Caco-2 (cell line): ENCODE data around the gene SCN7A. TPM values are rescaled to one million over a fixed set of nuclear protein-coding genes. Genes with fewer than 3 reads are reported as not detected.

Experiments used
- BruUV-seq: library from RNA; stranded (reverse); fragments of 400-500 nt; replicated peaks from 2 replicates; lab custom pipeline; 2021; lab: Mats Ljungman, UMichigan
- CTCF ChIA-PET: fragments of 300-600 bp; sonication (Branson Sonifier 250); formaldehyde crosslinking; loops from one replicate; lab custom pipeline; 2022; ENCODE audit warnings: antibody characterized with exemption; lab: Charles Lee
- POLR2A ChIA-PET: fragments of 300-600 bp; sonication (Branson Sonifier 250); formaldehyde crosslinking; loops from one replicate; lab custom pipeline; 2022; ENCODE audit warnings: antibody characterized with exemption; lab: Charles Lee
- DNase-seq, 2 experiments: peaks; one replicate each; pipeline versions ENCODE4 v3.0.0 to v3.0.0-alpha.2; 2020 to 2022
- H3K27me3 ChIP-seq: replicated peaks from 2 replicates; pipeline ENCODE4 v1.6.0; 2011; ENCODE audit warnings: low read length; ENCODE audit not compliant: control insufficient read depth, insufficient read depth
- H3K36me3 ChIP-seq: 2 replicates; pipeline ENCODE4 v1.5.1; 2011; ENCODE audit warnings: low read length; ENCODE audit not compliant: control insufficient read depth, insufficient read depth
- H3K4me1 ChIP-seq: fragments of 250-450 bp; sonication (Bioruptor Pico); 2 replicates; pipeline ENCODE4 v1.5.1; 2020; ENCODE audit warnings: mild to moderate bottlenecking
- H3K4me3 ChIP-seq: 2 replicates; pipeline ENCODE4 v1.5.1; 2011; ENCODE audit warnings: low read depth, mild to moderate bottlenecking, control low read depth, low read length
- H3K9me3 ChIP-seq: fragments of 250-450 bp; sonication (Bioruptor Pico); 2 replicates; pipeline ENCODE4 v1.5.1; 2020; ENCODE audit warnings: mild to moderate bottlenecking, moderate library complexity
- H3K27ac Mint-ChIP-seq: one replicate; pipeline ENCODE4 v1.8.0; 2022; ENCODE audit warnings: mixed read lengths; ENCODE audit not compliant: unreplicated experiment
- H3K27me3 Mint-ChIP-seq: one replicate; pipeline ENCODE4 v1.8.0; 2022; ENCODE audit warnings: mixed read lengths; ENCODE audit not compliant: insufficient read depth, unreplicated experiment
- H3K36me3 Mint-ChIP-seq: one replicate; pipeline ENCODE4 v1.8.0; 2022; ENCODE audit warnings: mild to moderate bottlenecking, mixed read lengths; ENCODE audit not compliant: insufficient read depth, unreplicated experiment
- H3K4me1 Mint-ChIP-seq: one replicate; pipeline ENCODE4 v1.8.0; 2022; ENCODE audit warnings: low read depth, mixed read lengths; ENCODE audit not compliant: unreplicated experiment
- H3K4me3 Mint-ChIP-seq: one replicate; pipeline ENCODE4 v1.8.0; 2022; ENCODE audit warnings: mild to moderate bottlenecking, moderate library complexity, mixed read lengths; ENCODE audit not compliant: unreplicated experiment
- H3K9me3 Mint-ChIP-seq: one replicate; pipeline ENCODE4 v1.8.0; 2022; ENCODE audit warnings: mixed read lengths; ENCODE audit not compliant: unreplicated experiment
- CTCF ChIP-seq, 2 experiments: fragments of 200-600 bp in 1 of 2; IDR thresholded peaks; 1 replicate in 1 of 2; 2 replicates in 1 of 2; pipeline versions ENCODE4 v1.5.1 to v1.8.0; 2011 to 2022; ENCODE audit warnings: antibody characterized with exemption in 1 of 2, control low read depth in 1 of 2, inconsistent platforms in 1 of 2, low read depth in 1 of 2, low read length in 1 of 2, mild to moderate bottlenecking in 1 of 2, moderate library complexity in 1 of 2; ENCODE audit not compliant: insufficient read depth in 1 of 2, severe bottlenecking in 1 of 2, unreplicated experiment in 1 of 2
- intact Hi-C: fragments of 100-400 bp; cut with micrococcal nuclease; formaldehyde crosslinking; loops from one replicate; pipeline ENCODE4 v1.10.0; 2022; ENCODE audit not compliant: unreplicated experiment
- total RNA-seq: library from RNA; stranded (reverse); gene quantifications from 2 replicates; pipeline ENCODE4 v1.2.3, GENCODE V29; 2022

The SCN7A gene
- total RNA-seq, 1 experiment from 2014 or later, result 0.27 TPM

- Histone ChIP-seq H3K27me3 (no peaks in the 10 kb centered on the region), H3K9me3 (no peaks in the 10 kb centered on the region), H3K4me1 (peaks cover 7% of the 10 kb centered on the region), H3K36me3 (no peaks in the 10 kb centered on the region), H3K4me3 (no peak overlapping the region)
- peaks cover 7% of the 10 kb centered on the region for H3K4me1 Mint-ChIP-seq
- no peaks in the 10 kb centered on the region for H3K9me3 Mint-ChIP-seq
- H3K36me3 Mint-ChIP-seq, result no peaks in the 10 kb centered on the region
- no peak for DNase-seq
- H3K27ac Mint-ChIP-seq, result no peak overlapping the region
- intact Hi-C loops, result loop anchor here (5.0 kb wide), 1 partner anchor 174 kb away; no protein-coding TSS in a partner anchor
- BruUV-seq, result no TSS peak
- H3K27me3 Mint-ChIP-seq, result peaks cover 4% of the 10 kb centered on the region
- no peak overlapping the region for H3K4me3 Mint-ChIP-seq
- CTCF ChIA-PET, result no interaction called here
- POLR2A ChIA-PET, result no interaction called here
- TF ChIP-seq CTCF (IDR thresholded peaks at IDR 0.05; ENCODE audit: insufficient read depth in 1 of 2, low read depth in 1 of 2, low read length in 1 of 2, severe bottlenecking in 1 of 2, unreplicated experiment in 1 of 2), result no peak
These were observed 2.6 kb downstream of the SCN7A start for GRCh38 chr2:166491461-166491860.

DNA sequence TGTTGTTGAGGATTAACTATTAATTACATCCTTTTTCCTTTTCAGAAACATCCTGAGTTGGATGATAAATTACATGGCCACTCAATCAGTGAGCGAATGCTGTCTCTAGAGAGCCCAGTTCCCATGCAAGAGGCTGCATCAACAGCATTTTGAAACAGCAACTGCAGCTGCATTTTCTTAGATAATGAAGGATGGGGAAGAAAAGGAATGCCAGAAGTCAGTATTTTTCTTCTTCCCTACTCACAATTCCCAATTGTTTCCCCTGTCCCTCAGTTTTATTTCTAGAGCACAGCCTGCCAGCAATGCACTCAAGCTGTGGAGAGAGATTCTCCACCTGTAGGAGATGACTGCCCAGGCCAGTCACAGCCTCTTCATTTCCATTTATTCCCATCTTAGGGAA lies 6.9 kb downstream of the SCN7A start:
- POLR2A ChIA-PET, result no interaction called here
- DNase-seq, result no peak
- no peaks in the 10 kb centered on the region for H3K36me3 Mint-ChIP-seq

GRCh38 chr2:166485558-166486178 lies 8.4 kb downstream of the SCN7A start:
- no peaks in the 10 kb centered on the region for H3K4me1 Mint-ChIP-seq
- no peak overlapping the region for H3K4me3 ChIP-seq
- no peak for DNase-seq
- ChIA-PET POLR2A (no interaction called here), CTCF (no interaction called here)
- H3K27ac Mint-ChIP-seq, result no peak overlapping the region
- no peaks in the 10 kb centered on the region for H3K9me3 Mint-ChIP-seq
- H3K36me3 ChIP-seq, result no peaks in the 10 kb centered on the region
- TF ChIP-seq CTCF (IDR thresholded peaks at IDR 0.05; ENCODE audit: insufficient read depth in 1 of 2, low read depth in 1 of 2, low read length in 1 of 2, severe bottlenecking in 1 of 2, unreplicated experiment in 1 of 2), result no peak
- H3K36me3 Mint-ChIP-seq, result no peaks in the 10 kb centered on the region
- intact Hi-C loops, result no loop called here
- H3K4me3 Mint-ChIP-seq, result no peak overlapping the region
- no peaks in the 10 kb centered on the region for H3K9me3 ChIP-seq
- H3K4me1 ChIP-seq, result peaks cover under 1% of the 10 kb centered on the region; the same call in 1 of the 2 replicates
- H3K27me3 ChIP-seq, result no peaks in the 10 kb centered on the region
- BruUV-seq, result no TSS peak
- H3K27me3 Mint-ChIP-seq, result no peaks in the 10 kb centered on the region

More for the DNA sequence above, 6.9 kb downstream of the SCN7A start:
- CTCF ChIA-PET, result no interaction called here
- H3K36me3 ChIP-seq, result no peaks in the 10 kb centered on the region
- no TSS peak for BruUV-seq
- H3K27ac Mint-ChIP-seq, result no peak overlapping the region
- no peaks in the 10 kb centered on the region for H3K4me1 Mint-ChIP-seq
- intact Hi-C loops, result no loop called here
- H3K4me3 ChIP-seq, result no peak overlapping the region
- TF ChIP-seq CTCF (IDR thresholded peaks at IDR 0.05; ENCODE audit: insufficient read depth in 1 of 2, low read depth in 1 of 2, low read length in 1 of 2, severe bottlenecking in 1 of 2, unreplicated experiment in 1 of 2), result no peak
- no peak overlapping the region for H3K4me3 Mint-ChIP-seq
- H3K27me3 ChIP-seq, result no peaks in the 10 kb centered on the region
- H3K27me3 Mint-ChIP-seq, result no peaks in the 10 kb centered on the region
- H3K9me3 Mint-ChIP-seq, result no peaks in the 10 kb centered on the region
- H3K4me1 ChIP-seq, result peaks cover 7% of the 10 kb centered on the region
- no peaks in the 10 kb centered on the region for H3K9me3 ChIP-seq
